Left ventricle myocardium inferior (tissue), 1 donor: ENCODE data around the gene TATDN3. TPM values are rescaled to one million over a fixed set of nuclear protein-coding genes. Genes with fewer than 3 reads are reported as not detected.
A peak's percentile ranks its signal among the peaks of the same experiment; 100 is the strongest.

Experiments
- DNase-seq: peaks from one replicate; pipeline ENCODE4 v3.0.0-alpha.2; 2020
- H3K27ac ChIP-seq: fragments of 200-600 bp; replicated peaks from 2 replicates; pipeline ENCODE4 v1.8.0; 2021
- H3K27me3 ChIP-seq: fragments of 200-600 bp; 2 replicates; pipeline ENCODE4 v1.8.0; 2021; ENCODE audit warnings: low read depth
- H3K36me3 ChIP-seq: fragments of 200-600 bp; 2 replicates; pipeline ENCODE4 v1.8.0; 2021
- H3K4me1 ChIP-seq: fragments of 200-600 bp; 2 replicates; pipeline ENCODE4 v1.8.0; 2021
- H3K4me3 ChIP-seq: fragments of 200-600 bp; 2 replicates; pipeline ENCODE4 v1.8.0; 2021; ENCODE audit warnings: mild to moderate bottlenecking, moderate library complexity
- H3K9me3 ChIP-seq: fragments of 200-600 bp; replicated peaks from 2 replicates; pipeline ENCODE4 v1.8.0; 2021
- CTCF ChIP-seq: fragments of 200-600 bp; IDR thresholded peaks from 2 replicates; pipeline ENCODE4 v1.8.0; 2021; ENCODE audit warnings: antibody characterized with exemption, mild to moderate bottlenecking, borderline replicate concordance
- intact Hi-C: fragments of 100-400 bp; cut with micrococcal nuclease; formaldehyde crosslinking; loops from one replicate; pipeline ENCODE4 v1.11.0; 2022
- total RNA-seq: library from RNA; stranded (reverse); fragmentation: NEBNext Ultra II Directional; extraction: Animal tissue kit (Norgen Biotek cat#: 25700); gene quantifications from one replicate; pipeline ENCODE4 v1.2.1, GENCODE V29; 2021
- donor health status: DM: no; HTN: yes; CAD: no; lungs with severe emphysema.

The TATDN3 gene
- total RNA-seq, 1 donor from 2014 or later, result 23.5 TPM

DNA sequence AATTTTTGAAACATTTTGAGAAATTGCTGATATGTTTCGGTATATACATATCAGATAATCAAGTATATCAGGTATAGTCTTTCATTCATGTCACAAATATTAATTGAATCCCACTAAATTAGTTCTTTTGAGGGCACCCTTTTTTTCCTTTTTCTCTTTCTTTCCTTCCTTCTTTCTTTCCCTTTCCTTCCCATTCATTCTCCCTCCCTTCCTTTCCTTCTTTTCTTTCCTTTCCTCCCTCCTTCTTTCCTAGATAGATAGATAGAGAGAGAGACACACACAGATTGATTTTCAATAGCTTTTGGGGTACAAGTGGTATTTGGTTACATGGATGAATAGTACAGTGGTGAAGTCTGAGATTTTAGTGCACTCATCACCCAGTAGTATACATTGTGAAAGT, 5.8 kb upstream of the TATDN3 start:
- H3K4me3 ChIP-seq, result no peak overlapping the region
- TF ChIP-seq CTCF, result no peak
- H3K27ac ChIP-seq, result no peak overlapping the region
- no peaks in the 10 kb centered on the region for H3K9me3 ChIP-seq
- H3K4me1 ChIP-seq, result peaks cover 22% of the 10 kb centered on the region
- peaks cover 50% of the 10 kb centered on the region for H3K36me3 ChIP-seq
- intact Hi-C loops, result no loop called here
- no peak for DNase-seq
- H3K27me3 ChIP-seq, result no peaks in the 10 kb centered on the region

DNA sequence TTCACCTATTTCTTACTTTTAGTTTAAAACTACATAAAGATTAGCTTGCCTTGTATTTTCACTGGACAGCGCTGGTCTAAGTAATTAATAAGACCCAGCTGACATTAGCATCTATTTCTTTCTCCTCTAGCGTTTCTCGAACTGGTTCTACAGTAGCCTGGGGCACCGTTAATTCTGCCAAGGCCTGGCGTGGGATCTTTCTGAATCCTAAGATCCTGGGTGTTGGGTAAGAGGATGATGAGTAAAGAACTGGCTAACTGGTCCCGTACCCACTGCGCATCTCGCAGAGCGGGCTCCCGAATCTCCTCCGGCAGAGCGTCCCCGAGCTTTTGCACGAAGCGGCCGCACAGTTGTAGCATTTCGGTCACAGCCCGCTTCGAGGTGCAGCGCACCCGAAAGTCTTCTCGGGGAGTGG, 426 bp upstream of the TATDN3 start:
- peaks cover 55% of the 10 kb centered on the region for H3K4me1 ChIP-seq
- intact Hi-C loops, result no loop called here
- no peaks in the 10 kb centered on the region for H3K27me3 ChIP-seq
- H3K9me3 ChIP-seq, result no peaks in the 10 kb centered on the region
- peak overlapping the region; percentile 94 for H3K27ac ChIP-seq
- peak overlapping the region; percentile 86 for H3K4me3 ChIP-seq
- peaks cover 14% of the 10 kb centered on the region for H3K36me3 ChIP-seq
- no peak for TF ChIP-seq CTCF
- DNase-seq, result no peak

DNA sequence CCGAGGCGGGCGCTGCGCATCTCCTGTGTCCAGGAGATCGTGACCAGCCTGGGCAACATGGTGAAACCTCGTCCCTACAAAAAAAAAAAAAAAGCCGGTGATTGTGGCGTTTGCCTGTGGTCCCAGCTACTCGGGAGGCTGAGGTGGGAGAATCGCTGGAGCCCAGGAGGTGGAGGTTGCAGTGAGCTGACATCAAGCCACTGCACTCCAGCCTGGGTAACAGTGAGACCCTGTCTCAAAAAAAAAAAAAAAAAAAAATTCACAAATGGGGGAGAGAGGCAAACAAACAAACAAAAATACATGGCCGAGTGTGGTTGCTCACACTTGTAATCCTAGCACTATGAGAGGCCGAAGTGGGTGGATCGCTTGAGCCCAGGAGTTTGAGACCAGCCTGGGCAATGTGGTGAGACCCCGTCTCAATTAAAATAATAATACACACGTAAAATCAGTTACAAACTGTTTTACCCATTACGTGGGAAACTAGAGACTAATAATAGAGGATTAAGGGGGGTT, 758 bp downstream of the TATDN3 start:
- no peak for TF ChIP-seq CTCF
- Histone ChIP-seq H3K27ac (peak overlapping the region; percentile 94), H3K9me3 (no peaks in the 10 kb centered on the region), H3K4me1 (peaks cover 55% of the 10 kb centered on the region), H3K27me3 (no peaks in the 10 kb centered on the region), H3K4me3 (peak overlapping the region; percentile 86), H3K36me3 (peaks cover 17% of the 10 kb centered on the region)
- DNase-seq, result no peak
- intact Hi-C loops, result no loop called here

DNA sequence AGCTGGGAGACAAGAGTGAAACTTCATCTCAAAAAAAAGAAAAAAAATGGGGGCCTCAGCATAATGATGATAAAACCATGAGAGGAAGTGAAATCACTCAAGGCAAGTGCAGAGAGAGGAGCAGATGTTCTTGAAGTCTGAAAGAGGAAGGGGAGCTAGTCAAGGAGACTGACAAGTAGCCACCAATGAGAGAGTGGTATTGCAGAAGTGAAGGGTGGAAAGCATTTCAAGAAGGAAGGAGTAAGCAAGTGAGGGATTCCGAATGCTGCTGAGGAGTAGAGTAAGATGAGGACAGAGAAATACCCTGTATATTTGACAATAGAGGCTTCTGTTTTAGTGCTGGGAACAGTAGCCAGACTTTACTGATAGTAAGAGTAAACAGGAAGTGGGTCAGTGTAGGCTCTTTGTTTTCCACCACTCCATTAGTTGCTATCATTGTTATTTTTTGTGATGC, 2.9 kb downstream of the TATDN3 start:
- intact Hi-C loops, result no loop called here
- DNase-seq, result no peak
- Histone ChIP-seq H3K36me3 (peaks cover 34% of the 10 kb centered on the region), H3K9me3 (no peaks in the 10 kb centered on the region), H3K27ac (peak overlapping the region; percentile 21), H3K4me3 (no peak overlapping the region), H3K4me1 (peaks cover 46% of the 10 kb centered on the region), H3K27me3 (no peaks in the 10 kb centered on the region)
- TF ChIP-seq CTCF, result no peak

DNA sequence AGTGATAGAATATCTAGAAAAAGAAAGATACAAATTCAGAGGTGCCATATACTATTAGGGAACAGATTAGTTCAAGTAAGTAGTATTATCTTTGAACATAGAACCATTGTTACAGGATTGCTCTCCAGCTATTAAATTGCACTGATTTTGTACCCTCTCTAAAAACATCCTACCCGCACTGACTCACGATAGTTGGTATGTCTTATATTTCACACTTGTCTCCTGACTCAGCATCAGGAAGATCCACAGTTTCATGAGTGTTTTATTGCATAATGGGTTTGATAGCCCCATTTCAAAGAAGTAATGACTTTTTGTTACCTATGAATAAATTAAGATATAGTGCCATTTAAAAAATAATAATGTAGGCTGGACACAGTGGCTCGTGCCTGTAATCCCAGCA, 6.0 kb downstream of the TATDN3 start:
- no peak for DNase-seq
- no peak overlapping the region for H3K4me3 ChIP-seq
- intact Hi-C loops, result no loop called here
- H3K36me3 ChIP-seq, result peaks cover 51% of the 10 kb centered on the region
- no peaks in the 10 kb centered on the region for H3K9me3 ChIP-seq
- no peak overlapping the region for H3K27ac ChIP-seq
- TF ChIP-seq CTCF, result no peak
- H3K27me3 ChIP-seq, result no peaks in the 10 kb centered on the region
- peaks cover 16% of the 10 kb centered on the region for H3K4me1 ChIP-seq
